ENCODE measurements around the gene ZNF230.

Gene ZNF230

DNA sequence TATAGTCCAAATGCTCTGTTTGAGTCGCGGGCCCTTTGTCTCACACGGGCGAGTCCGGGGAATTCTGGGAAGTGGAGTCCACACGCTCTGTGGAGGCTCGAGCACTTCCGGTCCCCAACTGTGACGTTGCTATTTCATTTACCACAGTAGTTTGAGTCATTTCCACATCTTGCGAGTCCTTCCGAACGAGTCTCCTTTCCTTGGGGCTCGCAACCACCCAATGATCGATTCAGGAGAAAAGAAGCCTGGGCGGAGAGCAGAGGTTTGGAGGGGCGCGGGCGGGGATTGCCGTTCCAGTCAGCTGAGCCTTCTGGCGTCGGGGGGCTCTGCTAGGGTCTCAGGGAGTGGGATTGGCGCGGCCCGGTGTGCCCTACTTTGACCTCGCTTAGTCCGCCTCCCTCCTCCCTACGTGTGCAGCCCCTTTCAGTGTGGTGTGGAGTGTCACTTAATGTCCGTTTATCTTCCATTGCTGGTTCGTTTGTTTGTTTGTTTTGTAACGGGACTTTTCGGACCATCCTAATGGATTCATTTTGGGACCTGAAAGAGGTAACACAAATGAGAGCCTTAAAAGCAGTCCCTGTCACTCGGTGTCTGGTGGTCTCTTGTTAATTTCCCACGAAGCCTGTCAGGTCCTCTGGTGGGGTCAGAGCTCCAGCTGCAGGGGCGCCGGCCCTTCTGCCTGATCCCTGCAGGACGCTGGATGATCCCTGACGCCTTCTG lies 22.6 kb downstream of the ZNF230 start, which contains the start of gene ZNF222 (continued):
- TF ChIP-seq, protein P1, sequence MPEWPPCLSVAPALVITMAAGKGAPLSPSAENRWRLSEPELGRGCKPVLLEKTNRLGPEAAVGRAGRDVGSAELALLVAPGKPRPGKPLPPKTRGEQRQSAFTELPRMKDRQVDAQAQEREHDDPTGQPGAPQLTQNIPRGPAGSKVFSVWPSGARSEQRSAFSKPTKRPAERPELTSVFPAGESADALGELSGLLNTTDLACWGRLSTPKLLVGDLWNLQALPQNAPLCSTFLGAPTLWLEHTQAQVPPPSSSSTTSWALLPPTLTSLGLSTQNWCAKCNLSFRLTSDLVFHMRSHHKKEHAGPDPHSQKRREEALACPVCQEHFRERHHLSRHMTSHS (tag by site-specific recombination; IDR thresholded peaks at IDR 0.05): no peak
- TF ChIP-seq PRDM6 (tag by site-specific recombination; IDR thresholded peaks at IDR 0.05) (no peak), ZNF292 (tag by site-specific recombination; IDR thresholded peaks at IDR 0.05; ENCODE audit: borderline replicate concordance, low read depth) (no peak), SCRT1 (tag by site-specific recombination; IDR thresholded peaks at IDR 0.05; ENCODE audit: borderline replicate concordance) (no peak; the same call in 1 of the 2 replicates), ZNF785 (tag by site-specific recombination; IDR thresholded peaks at IDR 0.05) (no peak), ZBTB8A (tag by site-specific recombination; IDR thresholded peaks at IDR 0.05) (peak; percentile 72), KLF7 (tag by site-specific recombination; IDR thresholded peaks at IDR 0.05; ENCODE audit: borderline replicate concordance) (no peak), ZNF510 (tag by site-specific recombination; IDR thresholded peaks at IDR 0.05; ENCODE audit: insufficient replicate concordance) (no peak), ZNF311 (tag by site-specific recombination; IDR thresholded peaks at IDR 0.05; ENCODE audit: borderline replicate concordance) (no peak), ZNF133 (tag by site-specific recombination; IDR thresholded peaks at IDR 0.05) (no peak), ZSCAN30 (tag by site-specific recombination; IDR thresholded peaks at IDR 0.05) (peak; percentile 6; the same call in 1 of the 2 replicates), ZNF529 (tag by site-specific recombination; IDR thresholded peaks at IDR 0.05; ENCODE audit: insufficient replicate concordance) (no peak), TRIM28 (IDR thresholded peaks at IDR 0.05; ENCODE audit: borderline replicate concordance, low read length) (no peak), KLF1 (tag by site-specific recombination; IDR thresholded peaks at IDR 0.05) (no peak), PRDM1 (tag by site-specific recombination; IDR thresholded peaks at IDR 0.05) (no peak), ZNF585B (tag by site-specific recombination; IDR thresholded peaks at IDR 0.05) (no peak; the same call in 1 of the 2 replicates), ZNF514 (tag by site-specific recombination; IDR thresholded peaks at IDR 0.05) (no peak), ZNF530 (tag by site-specific recombination; IDR thresholded peaks at IDR 0.05; ENCODE audit: low read depth) (no peak), ZNF768 (tag by site-specific recombination; IDR thresholded peaks at IDR 0.05) (no peak), REST (tag by site-specific recombination; IDR thresholded peaks at IDR 0.05) (peak; percentile 49; the same call in 1 of the 2 replicates), OVOL3 (tag by site-specific recombination; IDR thresholded peaks at IDR 0.05) (peak; percentile 85), TSHZ1 (tag by site-specific recombination; IDR thresholded peaks at IDR 0.05; ENCODE audit: borderline replicate concordance) (peak; percentile 36; the same call in 1 of the 2 replicates), HOXD13 (CRISPR knock-in tag; IDR thresholded peaks at IDR 0.05; ENCODE audit: borderline replicate concordance) (no peak), ZNF560 (tag by site-specific recombination; IDR thresholded peaks at IDR 0.05; ENCODE audit: borderline replicate concordance) (no peak)
- TF ChIP-seq, protein P2, sequence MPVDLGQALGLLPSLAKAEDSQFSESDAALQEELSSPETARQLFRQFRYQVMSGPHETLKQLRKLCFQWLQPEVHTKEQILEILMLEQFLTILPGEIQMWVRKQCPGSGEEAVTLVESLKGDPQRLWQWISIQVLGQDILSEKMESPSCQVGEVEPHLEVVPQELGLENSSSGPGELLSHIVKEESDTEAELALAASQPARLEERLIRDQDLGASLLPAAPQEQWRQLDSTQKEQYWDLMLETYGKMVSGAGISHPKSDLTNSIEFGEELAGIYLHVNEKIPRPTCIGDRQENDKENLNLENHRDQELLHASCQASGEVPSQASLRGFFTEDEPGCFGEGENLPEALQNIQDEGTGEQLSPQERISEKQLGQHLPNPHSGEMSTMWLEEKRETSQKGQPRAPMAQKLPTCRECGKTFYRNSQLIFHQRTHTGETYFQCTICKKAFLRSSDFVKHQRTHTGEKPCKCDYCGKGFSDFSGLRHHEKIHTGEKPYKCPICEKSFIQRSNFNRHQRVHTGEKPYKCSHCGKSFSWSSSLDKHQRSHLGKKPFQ (tag by site-specific recombination; IDR thresholded peaks at IDR 0.05): no peak
- TF ChIP-seq, protein P3, sequence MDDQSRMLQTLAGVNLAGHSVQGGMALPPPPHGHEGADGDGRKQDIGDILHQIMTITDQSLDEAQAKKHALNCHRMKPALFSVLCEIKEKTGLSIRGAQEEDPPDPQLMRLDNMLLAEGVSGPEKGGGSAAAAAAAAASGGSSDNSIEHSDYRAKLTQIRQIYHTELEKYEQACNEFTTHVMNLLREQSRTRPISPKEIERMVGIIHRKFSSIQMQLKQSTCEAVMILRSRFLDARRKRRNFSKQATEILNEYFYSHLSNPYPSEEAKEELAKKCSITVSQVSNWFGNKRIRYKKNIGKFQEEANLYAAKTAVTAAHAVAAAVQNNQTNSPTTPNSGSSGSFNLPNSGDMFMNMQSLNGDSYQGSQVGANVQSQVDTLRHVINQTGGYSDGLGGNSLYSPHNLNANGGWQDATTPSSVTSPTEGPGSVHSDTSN (CRISPR knock-in tag; IDR thresholded peaks at IDR 0.05): no peak
